ENCODE results near the gene MTCP1.

Gene MTCP1

GRCh38 chrX:155070975-155071693, at the start of gene MTCP1, which contains the start of the genes BRCC3 and CMC4:
TSS of gene MTCP1 (minus strand) at chrX:155071136. CDS start at chrX:155066010, 5,126 bp downstream.
TSS of gene BRCC3 (plus strand) at chrX:155071508. CDS start at chrX:155071528, 20 bp downstream.
TSS of gene CMC4 (minus strand) at chrX:155071136. CDS start at chrX:155064023, 7,113 bp downstream.
- peak; percentile 92 for DNase-seq

DNA sequence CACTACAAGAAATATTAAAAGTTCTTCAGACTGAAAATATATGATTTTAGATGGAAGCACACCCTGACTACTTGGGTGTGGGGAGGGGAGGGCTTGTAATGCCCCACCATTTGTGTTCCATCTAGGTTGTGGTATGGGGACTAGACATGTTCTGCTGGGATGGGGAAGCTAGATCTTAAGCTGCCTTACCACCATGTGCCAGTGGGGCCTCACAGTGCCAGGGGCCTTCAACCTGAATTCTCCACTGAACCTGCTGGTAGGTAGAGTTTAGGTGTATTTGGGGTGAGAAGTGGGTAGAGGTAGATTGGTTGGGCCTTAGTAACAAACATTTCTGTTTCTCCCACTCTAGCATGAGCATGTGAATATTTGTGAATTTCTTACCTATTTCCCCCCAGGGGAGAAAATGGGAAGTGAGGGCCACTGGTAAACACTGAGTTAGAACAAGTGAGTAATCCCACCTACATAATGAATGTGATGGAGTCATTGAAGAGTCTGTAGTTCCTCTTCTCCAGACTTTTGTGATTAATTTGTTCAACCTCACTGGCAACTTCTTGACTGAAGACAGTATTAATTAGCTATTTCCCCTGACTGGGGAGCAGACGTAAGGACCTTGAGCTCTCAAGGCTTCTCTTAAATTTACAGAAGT, 44.4 kb upstream of the MTCP1 start:
- no peak for DNase-seq

- DNase-seq: no peak
These were observed 42.2 kb upstream of the MTCP1 start for GRCh38 chrX:155113097-155113496.

DNA sequence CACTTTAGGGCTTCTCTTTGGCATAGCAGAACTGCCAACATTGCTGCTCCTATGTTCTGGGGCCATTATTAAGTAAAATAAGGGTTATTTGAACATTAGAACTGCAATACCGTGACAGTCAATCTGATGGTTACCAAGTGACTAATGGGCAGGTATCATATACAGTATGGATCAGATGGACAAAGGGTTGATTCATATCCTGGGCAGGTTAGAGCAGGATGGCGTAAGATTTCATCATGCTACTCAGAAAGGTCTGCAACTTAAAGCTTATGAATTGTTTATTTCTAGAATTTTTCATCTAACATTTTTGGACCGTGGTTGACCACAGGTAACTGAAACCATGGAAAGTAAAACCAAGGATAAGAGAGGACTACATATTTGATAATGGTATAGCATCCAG, 41.2 kb upstream of the MTCP1 start:
- DNase-seq: no peak

DNA sequence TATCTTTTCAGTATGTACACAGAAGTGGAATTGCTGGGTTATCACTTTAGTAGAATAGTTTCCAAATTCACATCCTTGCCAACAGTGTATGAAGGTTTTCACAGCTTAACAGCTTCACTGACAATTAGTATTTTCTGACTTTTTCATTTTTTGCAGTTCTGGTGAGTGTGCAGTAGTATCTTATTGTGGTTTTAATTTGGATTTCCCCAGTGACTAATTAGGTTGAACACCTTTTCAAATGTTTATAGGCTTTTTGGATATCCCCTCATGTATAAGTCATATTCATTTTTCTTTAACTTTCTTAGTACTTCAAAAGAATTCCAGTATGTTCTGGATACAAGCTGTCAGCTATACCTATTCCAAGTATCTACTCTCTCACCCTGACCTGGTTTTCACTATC, 37.5 kb upstream of the MTCP1 start:
- no peak for DNase-seq

GRCh38 chrX:155105919-155106318, 35.0 kb upstream of the MTCP1 start:
- DNase-seq: no peak

- DNase-seq: no peak
These were observed 23.6 kb upstream of the MTCP1 start for GRCh38 chrX:155094468-155095061.

- DNase-seq: no peak
These were observed 16.2 kb upstream of the MTCP1 start for GRCh38 chrX:155086961-155087735.

GRCh38 chrX:155086202-155086840, 15.4 kb upstream of the MTCP1 start:
- DNase-seq: no peak

- no peak for DNase-seq
These were observed 851 bp upstream of the MTCP1 start for GRCh38 chrX:155071694-155072280.

DNA sequence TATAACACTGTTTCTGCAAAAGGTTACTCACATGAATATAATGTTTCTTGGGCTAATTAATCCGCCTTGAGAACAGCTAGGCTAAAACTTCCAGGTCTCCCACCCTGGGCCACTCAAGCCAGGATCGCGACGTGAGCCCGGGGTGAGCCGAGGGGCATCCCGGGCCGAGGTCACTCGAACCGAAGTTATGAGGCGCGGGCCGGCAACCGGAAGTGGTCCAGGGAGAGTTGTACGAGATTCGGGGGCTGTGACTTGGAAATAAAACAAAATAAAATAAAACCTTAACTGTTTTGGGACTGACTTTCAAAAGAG, 317 bp downstream of the MTCP1 start:
- DNase-seq: no peak

GRCh38 chrX:155070038-155070437, 898 bp downstream of the MTCP1 start:
- no peak for DNase-seq

GRCh38 chrX:155069414-155069813, 1.5 kb downstream of the MTCP1 start:
- DNase-seq: no peak

DNA sequence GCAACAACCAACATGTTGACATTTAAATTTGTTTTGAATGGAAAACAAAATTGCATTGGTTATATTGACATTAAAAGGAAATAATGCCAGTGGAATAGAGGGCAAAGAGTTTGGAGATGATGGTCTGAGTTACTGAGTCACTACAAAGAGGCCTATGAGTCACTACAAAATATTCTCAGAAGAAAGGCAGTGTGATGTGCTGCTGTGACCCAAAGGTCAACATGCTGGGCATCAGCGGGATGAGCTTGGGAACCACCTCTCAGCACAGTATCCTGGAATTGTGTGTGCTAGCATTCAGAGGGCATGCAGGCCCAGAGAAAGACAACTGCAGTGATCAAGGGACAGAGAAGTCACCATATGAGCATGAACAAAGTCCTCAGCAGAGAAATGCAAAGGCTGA, 2.8 kb downstream of the MTCP1 start:
- DNase-seq: no peak

- DNase-seq: no peak
These were observed 5.8 kb downstream of the MTCP1 start for GRCh38 chrX:155065035-155065734.

- DNase-seq: no peak
These were observed 9.2 kb downstream of the MTCP1 start for GRCh38 chrX:155061760-155062159.

DNA sequence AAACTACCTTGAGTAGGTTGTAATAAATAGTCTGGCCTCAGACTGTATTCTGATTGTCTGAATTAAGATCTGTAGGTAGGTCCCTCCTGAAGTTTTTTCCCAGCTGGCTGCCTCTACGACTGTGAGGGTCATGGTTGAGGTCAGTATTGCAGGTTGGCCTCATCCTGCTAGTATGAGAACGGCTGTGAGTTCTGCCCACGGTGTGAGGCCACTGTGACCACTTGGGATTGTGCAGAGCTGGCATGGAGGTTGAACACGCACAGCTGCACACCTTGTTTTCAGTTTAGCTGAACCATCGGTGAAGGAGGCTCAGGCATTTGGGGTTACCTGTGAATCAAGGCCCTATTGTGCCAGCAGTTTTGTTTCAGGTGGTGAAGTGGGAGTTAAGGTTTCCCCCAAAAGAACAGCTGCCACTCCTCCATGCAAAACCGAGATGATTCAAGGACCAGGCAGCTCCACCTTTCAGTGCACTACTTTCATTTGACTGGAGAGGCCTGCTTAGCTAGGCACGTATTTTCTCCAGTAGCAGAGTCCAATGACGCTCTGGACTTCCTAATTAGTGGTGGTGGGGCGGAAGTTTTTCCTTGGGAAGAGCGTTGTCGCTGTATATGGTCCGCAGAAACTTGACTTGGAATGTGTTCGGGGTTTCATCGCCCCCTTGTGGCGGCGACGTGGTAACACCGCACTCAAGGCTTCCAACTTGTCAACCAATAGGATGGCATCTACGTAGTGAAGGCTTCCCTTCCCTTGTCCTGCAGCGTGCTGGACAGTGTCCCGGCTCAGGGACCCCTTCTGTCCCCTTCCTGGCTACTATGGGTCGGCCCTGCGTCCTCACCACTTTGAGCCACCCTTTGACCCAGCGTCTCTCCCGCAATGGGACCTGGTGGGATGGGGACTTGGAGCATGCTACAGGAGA, 13.8 kb downstream of the MTCP1 start:
- peak; percentile 42 for DNase-seq

DNA sequence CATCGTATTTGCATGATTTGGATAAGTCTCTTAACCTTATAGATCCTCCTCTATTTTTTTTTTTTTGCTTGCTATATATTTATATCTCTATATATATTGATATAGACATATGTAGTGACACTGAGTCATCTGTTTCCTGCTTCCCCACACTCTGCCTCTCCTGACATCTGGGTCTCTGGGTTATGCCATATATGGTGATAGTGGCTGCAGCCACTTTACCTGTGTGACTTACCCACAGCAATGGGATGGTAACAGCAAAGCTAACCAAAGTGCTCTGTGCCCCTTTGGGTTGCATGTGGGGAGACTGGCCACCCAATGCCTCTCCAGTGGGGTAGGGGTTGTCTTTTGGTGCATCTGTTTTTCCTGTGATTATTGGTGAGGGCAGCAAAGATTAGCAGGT, 14.5 kb downstream of the MTCP1 start:
- no peak for DNase-seq

- DNase-seq: no peak
These were observed 15.4 kb downstream of the MTCP1 start for GRCh38 chrX:155055494-155055893.

GRCh38 chrX:155054255-155054654, 16.7 kb downstream of the MTCP1 start:
- no peak for DNase-seq

- DNase-seq: no peak
These were observed 17.3 kb downstream of the MTCP1 start for GRCh38 chrX:155053656-155054055.

Data from NCI-H2107 (cell line).